KBM-7 (cell line): Measurements from ENCODE around the gene SFPQ.
"Not testable (repeated sequence)": the region's sequence is repeated elsewhere in the genome, so short reads cannot be mapped to it uniquely, and the experiment has no call there.

ENCODE experiments used
- DNase-seq: peaks from one replicate; pipeline ENCODE4 v3.0.0-alpha.2; 2015
- in situ Hi-C: fragments of 300-500 bp; cut with MboI; formaldehyde crosslinking; loops from 2 replicates; pipeline ENCODE4 v1.14.3; 2020; ENCODE audit warnings: low sequenced_read_pairs, low pct_unique_long_range_greater_than_20kb, mixed read lengths

SFPQ gene

GRCh38 chr1:35151220-35151619 lies 41.7 kb downstream of the SFPQ start:
- in situ Hi-C loops: no loop called here
- DNase-seq: no peak

GRCh38 chr1:35145892-35146549 lies 46.9 kb downstream of the SFPQ start:
- DNase-seq, in situ Hi-C loops: not testable (repeated sequence)

- in situ Hi-C loops: no loop called here
- DNase-seq: no peak
Observed at GRCh38 chr1:35143737-35144508, 49.0 kb downstream of the SFPQ start.

GRCh38 chr1:35142728-35143127 lies 50.2 kb downstream of the SFPQ start:
- in situ Hi-C loops, DNase-seq: not testable (repeated sequence)

GRCh38 chr1:35142294-35142693 lies 50.7 kb downstream of the SFPQ start:
- DNase-seq, in situ Hi-C loops: not testable (repeated sequence)

- DNase-seq, in situ Hi-C loops: not testable (repeated sequence)
Observed at GRCh38 chr1:35137590-35137989, 55.4 kb downstream of the SFPQ start.

GRCh38 chr1:35136780-35137179 lies 56.2 kb downstream of the SFPQ start:
- no peak for DNase-seq
- in situ Hi-C loops: no loop called here
